Uterus (tissue), 4 donors: ENCODE measurements around the gene SVIL. TPM values are rescaled to one million over a fixed set of nuclear protein-coding genes. Genes with fewer than 3 reads are reported as not detected.

Source experiments
- DNase-seq, 2 donors: peaks; one replicate each; pipeline ENCODE4 v3.0.0-alpha.2; 2019 to 2020
- H3K27ac ChIP-seq, 2 donors: fragments of 200-600 bp; sonication (generic); 1 replicate in 1 of 2; 2 replicates in 1 of 2; pipeline ENCODE4 v1.5.1; 2016 to 2018
- H3K27me3 ChIP-seq, 2 donors: fragments of 200-600 bp; sonication (generic); one replicate each; pipeline ENCODE4 v1.5.1; 2018 to 2019; ENCODE audit warnings: control low read depth in 1 of 2
- H3K36me3 ChIP-seq, 2 donors: fragments of 200-600 bp; sonication (generic); one replicate each; pipeline ENCODE4 v1.5.1; 2019; ENCODE audit warnings: control low read depth in 1 of 2
- H3K4me1 ChIP-seq, 2 donors: fragments of 200-600 bp; sonication (generic); one replicate each; pipeline ENCODE4 v1.5.1; 2018 to 2019; ENCODE audit warnings: control low read depth in 1 of 2
- H3K4me3 ChIP-seq, 2 donors: fragments of 200-600 bp; sonication (generic); 1 replicate in 1 of 2; 2 replicates in 1 of 2; pipeline ENCODE4 v1.5.1; 2018 to 2019; ENCODE audit warnings: mild to moderate bottlenecking in 1 of 2
- H3K9me3 ChIP-seq, 2 donors: fragments of 200-600 bp; sonication (generic); one replicate each; pipeline ENCODE4 v1.5.1; 2019; ENCODE audit warnings: control low read depth in 1 of 2
- POLR2A ChIP-seq, 2 donors: fragments of 450-650 bp; IDR thresholded peaks; one replicate each; pipeline ENCODE4 v1.6.1; 2016; ENCODE audit warnings: antibody characterized with exemption in 2 of 2, mild to moderate bottlenecking in 1 of 2, moderate library complexity in 1 of 2
- intact Hi-C: fragments of 100-400 bp; cut with DNase I; formaldehyde crosslinking; loops from one replicate; pipeline ENCODE4 v1.15.1; 2023; ENCODE audit warnings: low total_unique reads
- total RNA-seq, 4 donors: library from RNA; depleted of rRNA in 3 of 4; stranded (reverse); fragments of >200 nt in 3 of 4; gene quantifications; one replicate each; pipeline versions ENCODE4 v1.1.0 to v1.2.4, GENCODE V29; 2014 to 2023
- TF ChIP-seq, protein P1 (sequence below), 4 experiments: fragments of 200-600 bp in 2 of 4; fragments of 450-650 bp in 2 of 4; sonication (generic) in 2 of 4; IDR thresholded peaks; one replicate each; pipeline ENCODE4 v1.5.1; 2016 to 2019; ENCODE audit warnings: antibody characterized with exemption in 4 of 4, mild to moderate bottlenecking in 2 of 4, moderate library complexity in 1 of 4
- donor health status: DM: yes; HTN: yes; CAD: no.

Gene SVIL
- total RNA-seq, 4 donors from 2014 or later = 108 to 316 (median 209) TPM

DNA sequence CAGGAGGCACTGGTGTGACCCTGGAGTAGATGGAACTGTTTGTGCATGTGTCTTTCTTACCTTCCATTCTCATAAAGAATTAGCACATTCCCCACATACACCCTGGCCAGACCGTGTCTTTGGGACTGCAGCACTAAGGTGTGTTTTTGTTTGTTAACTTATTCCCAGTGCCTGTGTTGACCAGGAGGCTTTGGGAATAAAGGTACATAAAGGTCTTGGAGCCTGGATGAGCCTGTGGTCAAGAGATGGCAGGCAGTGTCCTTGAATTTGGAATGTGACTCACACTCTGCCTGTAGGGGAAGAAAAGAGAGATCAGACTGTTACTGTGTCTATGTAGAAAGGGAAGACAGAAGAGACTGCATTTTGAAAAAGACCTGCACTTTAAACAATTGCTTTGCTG is 208.4 kb downstream of the SVIL start:
- Histone ChIP-seq H3K9me3 (no peaks in the 10 kb centered on the region), H3K4me3 (no peak overlapping the region)

GRCh38 chr10:29424017-29424416 is 210.8 kb downstream of the SVIL start:
- no peaks in the 10 kb centered on the region for H3K27me3 ChIP-seq
- TF ChIP-seq, protein P1, sequence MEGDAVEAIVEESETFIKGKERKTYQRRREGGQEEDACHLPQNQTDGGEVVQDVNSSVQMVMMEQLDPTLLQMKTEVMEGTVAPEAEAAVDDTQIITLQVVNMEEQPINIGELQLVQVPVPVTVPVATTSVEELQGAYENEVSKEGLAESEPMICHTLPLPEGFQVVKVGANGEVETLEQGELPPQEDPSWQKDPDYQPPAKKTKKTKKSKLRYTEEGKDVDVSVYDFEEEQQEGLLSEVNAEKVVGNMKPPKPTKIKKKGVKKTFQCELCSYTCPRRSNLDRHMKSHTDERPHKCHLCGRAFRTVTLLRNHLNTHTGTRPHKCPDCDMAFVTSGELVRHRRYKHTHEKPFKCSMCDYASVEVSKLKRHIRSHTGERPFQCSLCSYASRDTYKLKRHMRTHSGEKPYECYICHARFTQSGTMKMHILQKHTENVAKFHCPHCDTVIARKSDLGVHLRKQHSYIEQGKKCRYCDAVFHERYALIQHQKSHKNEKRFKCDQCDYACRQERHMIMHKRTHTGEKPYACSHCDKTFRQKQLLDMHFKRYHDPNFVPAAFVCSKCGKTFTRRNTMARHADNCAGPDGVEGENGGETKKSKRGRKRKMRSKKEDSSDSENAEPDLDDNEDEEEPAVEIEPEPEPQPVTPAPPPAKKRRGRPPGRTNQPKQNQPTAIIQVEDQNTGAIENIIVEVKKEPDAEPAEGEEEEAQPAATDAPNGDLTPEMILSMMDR (IDR thresholded peaks at IDR 0.05) = no peak
- no peak for TF ChIP-seq POLR2A (IDR thresholded peaks at IDR 0.05)
- DNase-seq = no peak
- H3K36me3 ChIP-seq = no peaks in the 10 kb centered on the region
- intact Hi-C loops = no loop called here
- H3K4me1 ChIP-seq = no peaks in the 10 kb centered on the region
- no peak overlapping the region for H3K27ac ChIP-seq
- no peak overlapping the region for H3K4me3 ChIP-seq
- H3K9me3 ChIP-seq = no peaks in the 10 kb centered on the region

More for the DNA sequence above, 208.4 kb downstream of the SVIL start:
- Histone ChIP-seq H3K27ac (no peak overlapping the region), H3K27me3 (no peaks in the 10 kb centered on the region), H3K4me1 (no peaks in the 10 kb centered on the region), H3K36me3 (no peaks in the 10 kb centered on the region)
- TF ChIP-seq, protein P1 (IDR thresholded peaks at IDR 0.05) = no peak
- no peak for TF ChIP-seq POLR2A (IDR thresholded peaks at IDR 0.05)
- no peak for DNase-seq
- intact Hi-C loops = no loop called here

GRCh38 chr10:29420744-29421143 is 214.0 kb downstream of the SVIL start:
- Histone ChIP-seq H3K4me3 (no peak overlapping the region), H3K27ac (no peak overlapping the region), H3K4me1 (no peaks in the 10 kb centered on the region), H3K9me3 (no peaks in the 10 kb centered on the region), H3K27me3 (no peaks in the 10 kb centered on the region), H3K36me3 (no peaks in the 10 kb centered on the region)
- intact Hi-C loops = no loop called here
- no peak for DNase-seq
- no peak for TF ChIP-seq POLR2A (IDR thresholded peaks at IDR 0.05)
- TF ChIP-seq, protein P1 (IDR thresholded peaks at IDR 0.05) = no peak

DNA sequence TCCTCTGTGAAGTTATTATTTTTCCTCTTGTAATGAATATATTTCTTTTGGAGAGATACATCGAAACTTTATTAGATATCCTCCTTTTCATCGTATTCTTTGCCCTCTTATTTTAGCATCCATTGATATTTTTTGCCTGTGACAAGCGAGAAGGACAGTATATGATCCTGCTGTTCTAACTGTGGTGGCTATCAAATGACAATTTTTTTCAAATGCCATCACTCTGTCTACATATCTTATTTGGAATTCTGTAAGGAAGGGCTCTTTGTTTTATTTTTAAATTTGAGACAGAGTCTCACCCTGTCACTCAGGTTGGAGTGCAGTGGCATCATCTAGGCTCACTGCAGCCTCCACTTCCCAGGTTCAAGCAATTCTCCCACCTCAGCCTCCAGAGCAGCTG is 217.4 kb downstream of the SVIL start:
- no peaks in the 10 kb centered on the region for H3K4me1 ChIP-seq
- intact Hi-C loops = no loop called here
- DNase-seq = no peak
- TF ChIP-seq, protein P1 (IDR thresholded peaks at IDR 0.05) = no peak
- TF ChIP-seq POLR2A (IDR thresholded peaks at IDR 0.05) = no peak
- no peaks in the 10 kb centered on the region for H3K36me3 ChIP-seq
- H3K27ac ChIP-seq = no peak overlapping the region
- no peak overlapping the region for H3K4me3 ChIP-seq
- no peaks in the 10 kb centered on the region for H3K9me3 ChIP-seq
- no peaks in the 10 kb centered on the region for H3K27me3 ChIP-seq

- Histone ChIP-seq H3K4me3 (no peak overlapping the region), H3K27ac (no peak overlapping the region), H3K36me3 (no peaks in the 10 kb centered on the region), H3K4me1 (no peaks in the 10 kb centered on the region), H3K27me3 (no peaks in the 10 kb centered on the region), H3K9me3 (no peaks in the 10 kb centered on the region)
- intact Hi-C loops = no loop called here
- TF ChIP-seq POLR2A (IDR thresholded peaks at IDR 0.05) = no peak
- TF ChIP-seq, protein P1 (IDR thresholded peaks at IDR 0.05) = no peak
- DNase-seq = no peak
These were observed 218.9 kb downstream of the SVIL start for GRCh38 chr10:29415876-29416275.
